Measurements from ENCODE around the gene C11orf98. TPM values are rescaled to one million over a fixed set of nuclear protein-coding genes. Genes with fewer than 3 reads are reported as not detected.

Gene C11orf98
- total and polyA plus RNA-seq, 2 donors (not counting 1 experiment from before 2014, with no cell fraction given): 41.5 to 48.1 TPM

- Histone ChIP-seq H3K27ac (ENCODE audit: low read length in 2 of 2) (no peak overlapping the region), H4K20me1 (ENCODE audit: control insufficient read depth, insufficient read depth, low read length, poor library complexity, severe bottlenecking) (peaks cover 8% of the 10 kb centered on the region), H3K4me2 (replicated peaks; ENCODE audit: low read depth, low read length, poor library complexity, severe bottlenecking) (no peak overlapping the region), H3K36me3 (replicated peaks in 1 of 2; ENCODE audit: control extremely low read depth in 1 of 2, control insufficient read depth in 1 of 2, extremely low read depth in 1 of 2, insufficient read depth in 2 of 2, low read length in 1 of 2) (peaks cover 39 to 77% of the 10 kb centered on the region in 2 experiments), H3K9me3 (ENCODE audit: control extremely low read depth in 1 of 3, control insufficient read depth in 2 of 3, insufficient read depth in 1 of 3, low read length in 2 of 3) (no peaks in the 10 kb centered on the region), H3K4me1 (ENCODE audit: control insufficient read depth in 2 of 2, insufficient read depth in 2 of 2, low read length in 2 of 2) (peaks cover 2 to 4% of the 10 kb centered on the region in 2 donors), H3K4me3 (ENCODE audit: control extremely low read depth in 1 of 5, extremely low read depth in 1 of 5, insufficient read depth in 1 of 5, low read depth in 2 of 5, low read length in 4 of 5) (no peak overlapping the region), H2AFZ (ENCODE audit: insufficient read depth, low read depth, low read length, poor library complexity, severe bottlenecking) (no peak overlapping the region), H3K79me2 (ENCODE audit: control insufficient read depth, insufficient read depth, low read length) (peaks cover 52% of the 10 kb centered on the region), H3K9ac (ENCODE audit: low read length) (no peak overlapping the region), H3K27me3 (replicated peaks in 1 of 4; ENCODE audit: control extremely low read depth in 1 of 4, control insufficient read depth in 3 of 4, insufficient read depth in 4 of 4, low read length in 3 of 4) (no peaks in the 10 kb centered on the region)
- intact Hi-C loops (cut with micrococcal nuclease): no loop called here
- Mint-ChIP-seq H3K4me1 (peaks cover 8% of the 10 kb centered on the region), H3K27ac (no peak overlapping the region), H3K9me3 (ENCODE audit: insufficient read depth) (no peaks in the 10 kb centered on the region), H3K27me3 (no peaks in the 10 kb centered on the region), H3K4me3 (no peak overlapping the region)
- ChIA-PET POLR2A (no interaction called here), CTCF (interaction anchor here (0.6 kb wide), 1 partner anchor 230 kb away, joined by 3 read pairs; no protein-coding TSS in a partner anchor)
- no peak for DNase-seq
- no peak for TF ChIP-seq EZH2 (IDR thresholded peaks at IDR 0.05; ENCODE audit: borderline replicate concordance, insufficient read depth, low read depth, low read length, poor library complexity, severe bottlenecking)
- TF ChIP-seq CTCF (IDR thresholded peaks at IDR 0.05): no peak
- ATAC-seq (ENCODE audit: low read depth): no peak
- WGBS (ENCODE audit: insufficient coverage): 95% methylated on average over 6 of the region's 6 CpGs
These were observed 32.5 kb downstream of the C11orf98 start for GRCh38 chr11:62632492-62632891.

GRCh38 chr11:62627713-62628112, 37.3 kb downstream of the C11orf98 start:
- H3K4me2 ChIP-seq (replicated peaks; ENCODE audit: low read depth, low read length, poor library complexity, severe bottlenecking): no peak overlapping the region
- Mint-ChIP-seq H3K27ac (peak overlapping the region; percentile 59), H3K9me3 (ENCODE audit: insufficient read depth) (no peaks in the 10 kb centered on the region), H3K27me3 (no peaks in the 10 kb centered on the region), H3K4me3 (no peak overlapping the region), H3K4me1 (no peaks in the 10 kb centered on the region)
- CTCF ChIA-PET: interaction anchor here (0.6 to 1.5 kb wide), 2 partner anchors 16 to 70 kb away, joined by 3 to 4 read pairs; no protein-coding TSS in a partner anchor
- H4K20me1 ChIP-seq (ENCODE audit: control insufficient read depth, insufficient read depth, low read length, poor library complexity, severe bottlenecking): no peaks in the 10 kb centered on the region
- no peaks in the 10 kb centered on the region for H3K27me3 ChIP-seq (replicated peaks in 1 of 4; ENCODE audit: control extremely low read depth in 1 of 4, control insufficient read depth in 3 of 4, insufficient read depth in 4 of 4, low read length in 3 of 4)
- no peak overlapping the region for H3K4me3 ChIP-seq (ENCODE audit: control extremely low read depth in 1 of 5, extremely low read depth in 1 of 5, insufficient read depth in 1 of 5, low read depth in 2 of 5, low read length in 4 of 5)
- POLR2A ChIA-PET: interaction anchor here (0.7 to 1.1 kb wide), 2 partner anchors 19 to 25 kb away, joined by 4 read pairs; partner anchors contain the start of gene INTS5
- peaks cover 26 to 64% of the 10 kb centered on the region in 2 experiments for H3K36me3 ChIP-seq (replicated peaks in 1 of 2; ENCODE audit: control extremely low read depth in 1 of 2, control insufficient read depth in 1 of 2, extremely low read depth in 1 of 2, insufficient read depth in 2 of 2, low read length in 1 of 2)
- DNase-seq (no peak), ATAC-seq (ENCODE audit: low read depth) (no peak)
- no peaks in the 10 kb centered on the region for H3K4me1 ChIP-seq (ENCODE audit: control insufficient read depth in 2 of 2, insufficient read depth in 2 of 2, low read length in 2 of 2)
- H3K27ac ChIP-seq (ENCODE audit: low read length in 2 of 2): no peak overlapping the region
- intact Hi-C loops (cut with micrococcal nuclease): no loop called here
- WGBS (ENCODE audit: insufficient coverage): 89% methylated on average over 2 of the region's 3 CpGs
- H3K9me3 ChIP-seq (ENCODE audit: control extremely low read depth in 1 of 3, control insufficient read depth in 2 of 3, insufficient read depth in 1 of 3, low read length in 2 of 3): no peaks in the 10 kb centered on the region
- no peak for TF ChIP-seq CTCF (IDR thresholded peaks at IDR 0.05)
- no peak for TF ChIP-seq EZH2 (IDR thresholded peaks at IDR 0.05; ENCODE audit: borderline replicate concordance, insufficient read depth, low read depth, low read length, poor library complexity, severe bottlenecking)
- no peak overlapping the region for H2AFZ ChIP-seq (ENCODE audit: insufficient read depth, low read depth, low read length, poor library complexity, severe bottlenecking)
- H3K9ac ChIP-seq (ENCODE audit: low read length): no peak overlapping the region
- H3K79me2 ChIP-seq (ENCODE audit: control insufficient read depth, insufficient read depth, low read length): peaks cover 7% of the 10 kb centered on the region
